Measurements from ENCODE around the gene PITPNM1. TPM values are rescaled to one million over a fixed set of nuclear protein-coding genes. Genes with fewer than 3 reads are reported as not detected.
A peak's percentile ranks its signal among the peaks of the same experiment; 100 is the strongest.

Gene PITPNM1
- total RNA-seq, 1 experiment from 2014 or later, result 79.8 TPM

- TF ChIP-seq EZH2 (IDR thresholded peaks at IDR 0.05; ENCODE audit: low read length, unreplicated experiment), result no peak
- TF ChIP-seq CTCF (conservative IDR thresholded peaks at IDR 0.05; ENCODE audit: low read depth, low read length), result no peak
- TF ChIP-seq EZH2phosphoT487 (IDR thresholded peaks at IDR 0.05; ENCODE audit: borderline replicate concordance, low read length), result no peak
- Histone ChIP-seq H3K36me3 (ENCODE audit: low read depth, low read length) (no peaks in the 10 kb centered on the region), H3K9me3 (ENCODE audit: low read length) (no peaks in the 10 kb centered on the region), H3K9me2 (replicated peaks; ENCODE audit: low read length) (no peaks in the 10 kb centered on the region), H3K4me2 (ENCODE audit: low read length) (no peak overlapping the region), H3K4me3 (ENCODE audit: low read length) (no peak overlapping the region), H4K20me1 (ENCODE audit: low read length) (no peaks in the 10 kb centered on the region), H2AFZ (ENCODE audit: low read length) (no peak overlapping the region), H3F3A (ENCODE audit: low read length, unreplicated experiment) (no peaks in the 10 kb centered on the region), H3K79me2 (ENCODE audit: low read length) (peaks cover 13% of the 10 kb centered on the region), H3K4me1 (ENCODE audit: insufficient read depth, low read length) (peaks cover 27% of the 10 kb centered on the region), H3K27ac (ENCODE audit: low read length) (no peak overlapping the region), H3K27me3 (ENCODE audit: low read length) (peaks cover 8% of the 10 kb centered on the region; the same call in 1 of the 2 replicates), H3K9ac (ENCODE audit: low read length) (no peak overlapping the region)
- DNase-seq, result no peak
- no peak for ATAC-seq
- ChIA-PET POLR2A (ENCODE audit: unreplicated experiment) (no interaction called here), CTCF (no interaction called here)
- BruUV-seq (replicated peaks), result no TSS peak
- intact Hi-C loops (cut with micrococcal nuclease), result no loop called here
Measured at GRCh38 chr11:67510023-67510345, 4.8 kb upstream of the PITPNM1 start.

GRCh38 chr11:67508486-67509121 lies 3.4 kb upstream of the PITPNM1 start:
- ChIA-PET POLR2A (ENCODE audit: unreplicated experiment) (no interaction called here), CTCF (no interaction called here)
- Histone ChIP-seq H3K4me1 (ENCODE audit: insufficient read depth, low read length) (peaks cover 31% of the 10 kb centered on the region), H3K9me2 (replicated peaks; ENCODE audit: low read length) (no peaks in the 10 kb centered on the region), H2AFZ (ENCODE audit: low read length) (peak overlapping the region; percentile 90), H3K27me3 (ENCODE audit: low read length) (no peaks in the 10 kb centered on the region), H3K4me3 (ENCODE audit: low read length) (peak overlapping the region; percentile 76), H3K79me2 (ENCODE audit: low read length) (peaks cover 21% of the 10 kb centered on the region), H3F3A (ENCODE audit: low read length, unreplicated experiment) (no peaks in the 10 kb centered on the region), H3K36me3 (ENCODE audit: low read depth, low read length) (no peaks in the 10 kb centered on the region), H3K9ac (ENCODE audit: low read length) (peak overlapping the region; percentile 89), H3K9me3 (ENCODE audit: low read length) (no peaks in the 10 kb centered on the region), H4K20me1 (ENCODE audit: low read length) (0 out of 2 replicates have a peak, but pooled peaks cover 4% of the 10 kb centered on the region), H3K27ac (ENCODE audit: low read length) (peak overlapping the region; percentile 85), H3K4me2 (ENCODE audit: low read length) (peak overlapping the region; percentile 87)
- TF ChIP-seq CTCF (conservative IDR thresholded peaks at IDR 0.05; ENCODE audit: low read depth, low read length) (no peak), EZH2phosphoT487 (IDR thresholded peaks at IDR 0.05; ENCODE audit: borderline replicate concordance, low read length) (no peak), EZH2 (IDR thresholded peaks at IDR 0.05; ENCODE audit: low read length, unreplicated experiment) (no peak)
- BruUV-seq (replicated peaks), result no TSS peak
- intact Hi-C loops (cut with micrococcal nuclease), result loop anchor here (1.0 to 5.0 kb wide), 5 partner anchors 39 to 162 kb away; partner anchors contain the start of genes NDUFV1, RPS6KB2 and TMEM134
- peak; percentile 98 for DNase-seq
- ATAC-seq, result peak; percentile 16

GRCh38 chr11:67507864-67508485 lies 2.8 kb upstream of the PITPNM1 start, which contains the start of gene CDK2AP2:
Gene CDK2AP2, minus strand, starts transcription at chr11:67508162. Its CDS starts 80 bp downstream, at chr11:67508082.
- Histone ChIP-seq H3K9me3 (ENCODE audit: low read length) (no peaks in the 10 kb centered on the region), H2AFZ (ENCODE audit: low read length) (peak within 1 kb of the TSS; percentile 90), H3K9ac (ENCODE audit: low read length) (peak within 1 kb of the TSS; percentile 89), H3K27ac (ENCODE audit: low read length) (peak within 1 kb of the TSS; percentile 85), H3K4me1 (ENCODE audit: insufficient read depth, low read length) (peaks cover 33% of the 10 kb centered on the region), H3K27me3 (ENCODE audit: low read length) (no peaks in the 10 kb centered on the region), H3K36me3 (ENCODE audit: low read depth, low read length) (no peaks in the 10 kb centered on the region), H3K4me2 (ENCODE audit: low read length) (peak within 1 kb of the TSS; percentile 95), H3K79me2 (ENCODE audit: low read length) (peaks cover 26% of the 10 kb centered on the region), H3K9me2 (replicated peaks; ENCODE audit: low read length) (no peaks in the 10 kb centered on the region), H3F3A (ENCODE audit: low read length, unreplicated experiment) (no peaks in the 10 kb centered on the region), H3K4me3 (ENCODE audit: low read length) (peak within 1 kb of the TSS; percentile 76), H4K20me1 (ENCODE audit: low read length) (0 out of 2 replicates have a peak, but pooled peaks cover 4% of the 10 kb centered on the region)
- ChIA-PET CTCF (no interaction called here), POLR2A (ENCODE audit: unreplicated experiment) (no interaction called here)
- DNase-seq, result peak; percentile 100
- ATAC-seq, result peak; percentile 72
- BruUV-seq (replicated peaks), result no TSS peak
- intact Hi-C loops (cut with micrococcal nuclease), result loop anchor here (1.0 to 5.0 kb wide), 6 partner anchors 39 to 162 kb away; partner anchors contain the start of genes NDUFV1, RAD9A, RPS6KB2 and TMEM134
- TF ChIP-seq EZH2 (IDR thresholded peaks at IDR 0.05; ENCODE audit: low read length, unreplicated experiment) (no peak), EZH2phosphoT487 (IDR thresholded peaks at IDR 0.05; ENCODE audit: borderline replicate concordance, low read length) (no peak), CTCF (conservative IDR thresholded peaks at IDR 0.05; ENCODE audit: low read depth, low read length) (no peak)
